BJ (cell line): ENCODE data around the gene CDH23. TPM values are rescaled to one million over a fixed set of nuclear protein-coding genes. Genes with fewer than 3 reads are reported as not detected.

ENCODE experiments used
- CTCF ChIA-PET: fragments of 350-600 bp; formaldehyde crosslinking; extraction: SDS; loops from one replicate; lab custom pipeline; 2021; ENCODE audit warnings: antibody characterized with exemption, inconsistent platforms; lab: Yijun Ruan, JAX
- POLR2A ChIA-PET: fragments of 300-600 bp; sonication (Branson Sonifier 250); formaldehyde crosslinking; extraction: SDS; loops from one replicate; lab custom pipeline; 2021; ENCODE audit warnings: antibody characterized with exemption; lab: Charles Lee
- DNase-seq: peaks from one replicate; pipeline ENCODE4 v3.0.0-alpha.2; 2011; ENCODE audit warnings: low read depth
- H3K27me3 ChIP-seq: 2 replicates; pipeline ENCODE4 v1.6.0; 2011; ENCODE audit warnings: low read length; ENCODE audit not compliant: control insufficient read depth, insufficient read depth
- H3K36me3 ChIP-seq: 2 replicates; pipeline ENCODE4 v1.5.1; 2011; ENCODE audit warnings: low read length; ENCODE audit not compliant: control insufficient read depth, insufficient read depth
- H3K4me3 ChIP-seq: 2 replicates; pipeline ENCODE4 v1.5.1; 2011; ENCODE audit warnings: low read depth, mild to moderate bottlenecking, control low read depth, low read length
- CTCF ChIP-seq: IDR thresholded peaks from 2 replicates; pipeline ENCODE4 v1.5.1; 2011; ENCODE audit warnings: low read depth, mild to moderate bottlenecking, control low read depth, inconsistent platforms, low read length, moderate library complexity; ENCODE audit not compliant: insufficient read depth
- polyA plus RNA-seq: library from polyadenylated mRNA; depleted of rRNA; stranded (reverse); fragments of >200 nt; gene quantifications from 2 replicates; pipeline ENCODE4 v1.2.3, GENCODE V29; 2011

CDH23 gene
- polyA plus RNA-seq, 1 experiment = 0.05 TPM

- Histone ChIP-seq H3K27me3 (0 out of 2 replicates have a peak, but pooled peaks cover 1% of the 10 kb centered on the region), H3K36me3 (no peaks in the 10 kb centered on the region), H3K4me3 (no peak overlapping the region)
- ChIA-PET POLR2A (no interaction called here), CTCF (interaction anchor here (0.6 kb wide), 1 partner anchor 31 kb away, joined by 3 read pairs; no protein-coding TSS in a partner anchor)
- no peak for DNase-seq
- no peak for TF ChIP-seq CTCF
These were observed 270.1 kb downstream of the CDH23 start for GRCh38 chr10:71666639-71667386.

GRCh38 chr10:71667387-71667752 is 270.6 kb downstream of the CDH23 start:
- no peak for DNase-seq
- ChIA-PET POLR2A (no interaction called here), CTCF (interaction anchor here (0.6 kb wide), 1 partner anchor 31 kb away, joined by 3 read pairs; no protein-coding TSS in a partner anchor)
- no peaks in the 10 kb centered on the region for H3K36me3 ChIP-seq
- H3K27me3 ChIP-seq = 0 out of 2 replicates have a peak, but pooled peaks cover 3% of the 10 kb centered on the region
- no peak overlapping the region for H3K4me3 ChIP-seq
- no peak for TF ChIP-seq CTCF

- no peak for TF ChIP-seq CTCF
- Histone ChIP-seq H3K4me3 (no peak overlapping the region), H3K36me3 (no peaks in the 10 kb centered on the region), H3K27me3 (peaks cover 3% of the 10 kb centered on the region; the same call in 1 of the 2 replicates)
- no peak for DNase-seq
- ChIA-PET POLR2A (no interaction called here), CTCF (no interaction called here)
These were observed 275.6 kb downstream of the CDH23 start for GRCh38 chr10:71671994-71672946.

- no peak for TF ChIP-seq CTCF
- CTCF ChIA-PET = no interaction called here
- Histone ChIP-seq H3K36me3 (no peaks in the 10 kb centered on the region), H3K27me3 (peaks cover 12% of the 10 kb centered on the region), H3K4me3 (no peak overlapping the region)
- no peak for DNase-seq
- POLR2A ChIA-PET = no interaction called here
These were observed 278.7 kb downstream of the CDH23 start for GRCh38 chr10:71675295-71675970.
